ENCODE data around the gene AFF2.

Gene AFF2

DNA sequence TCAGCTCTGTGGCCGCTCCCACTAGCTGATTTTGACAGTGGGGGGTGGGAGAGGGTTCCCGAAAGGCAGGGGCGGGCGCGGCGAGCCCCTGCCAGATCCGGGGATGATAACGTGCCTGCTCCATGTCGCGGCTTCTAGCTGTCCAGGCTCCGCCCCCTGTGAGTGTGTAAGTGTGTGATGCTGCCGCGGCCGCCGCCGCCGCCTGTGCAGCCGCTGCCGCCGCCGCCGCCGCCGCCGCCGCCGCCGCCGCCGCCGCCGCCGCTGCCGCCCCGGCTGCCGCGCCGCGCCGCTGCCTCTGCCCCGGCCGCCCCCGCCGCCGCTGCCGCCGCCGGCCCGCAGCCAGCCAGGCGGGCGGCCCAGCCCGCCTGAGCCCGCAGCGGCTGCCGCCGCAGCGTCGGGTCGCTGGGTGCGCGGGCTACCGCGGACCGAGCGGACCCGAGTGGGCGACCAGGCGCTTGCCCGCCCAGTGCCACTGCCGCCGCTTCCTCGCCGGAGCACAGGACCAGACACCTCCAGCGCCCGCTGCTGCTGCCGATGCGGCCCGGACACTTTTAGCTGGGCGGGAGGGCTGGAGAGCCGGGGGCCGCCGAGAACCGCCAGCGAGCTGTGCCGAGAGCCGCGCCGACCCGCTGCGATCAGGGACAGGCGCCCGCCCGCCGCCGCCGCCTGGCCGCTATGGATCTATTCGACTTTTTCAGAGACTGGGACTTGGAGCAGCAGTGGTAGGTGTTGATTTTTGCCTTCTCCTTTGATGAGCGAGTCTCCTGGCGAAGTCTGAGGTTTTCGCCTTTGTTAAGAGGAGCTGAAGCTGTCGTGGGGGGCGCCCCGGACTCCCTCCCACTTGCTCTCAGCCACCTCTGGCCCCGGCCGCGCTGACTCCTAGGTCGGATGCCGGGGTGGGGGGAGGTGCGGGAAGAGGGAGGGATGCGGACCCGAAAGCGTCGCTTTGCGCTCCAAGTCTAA, at the start of gene AFF2:
Gene AFF2, plus strand, starts transcription at position 195 of the 963 bp plus-strand sequence. Its CDS starts 481 bp downstream, at position 676.
- peak; percentile 33 for DNase-seq (ENCODE audit: low spot score)

DNA sequence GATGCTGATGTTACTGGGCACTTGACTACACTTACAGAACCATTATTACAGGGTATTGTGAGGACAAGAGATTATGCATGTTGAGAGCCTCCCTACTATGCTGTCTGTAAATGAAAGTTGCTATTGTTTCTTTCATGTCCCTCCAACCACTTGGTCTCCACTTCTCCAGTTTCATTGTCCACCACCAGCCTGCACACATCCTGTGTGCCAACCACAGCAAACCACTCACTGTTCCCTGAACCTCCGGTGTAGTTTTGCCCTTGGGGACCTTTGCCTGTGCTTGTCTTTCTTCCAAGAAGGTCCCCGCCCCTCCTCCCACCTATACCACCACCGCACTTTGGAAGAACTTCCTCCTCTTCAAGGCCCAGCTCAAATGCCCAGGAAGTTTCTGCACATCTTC, 43.1 kb upstream of the AFF2 start:
- no peak for DNase-seq (ENCODE audit: low spot score)

GRCh38 chrX:148459343-148459742, 41.1 kb upstream of the AFF2 start:
- DNase-seq (ENCODE audit: low spot score): no peak

DNA sequence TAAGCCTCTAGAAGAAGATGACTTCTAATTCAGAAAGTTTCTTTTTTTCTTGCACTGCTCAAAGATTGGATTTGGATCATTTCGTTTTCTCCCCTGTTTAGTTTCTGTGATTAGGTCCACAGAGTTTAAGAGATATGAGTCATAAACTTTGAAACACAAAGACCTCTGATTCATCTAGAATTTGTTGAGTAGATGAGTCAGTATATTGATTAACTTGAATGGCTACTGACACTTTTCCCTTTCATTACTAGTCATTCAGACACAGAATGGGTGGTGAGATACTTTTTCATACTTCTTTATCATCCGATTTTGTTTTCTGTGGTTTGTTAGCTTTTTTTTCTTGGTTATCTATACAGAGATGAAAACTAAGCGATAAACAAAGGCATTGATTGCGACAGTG, 34.1 kb upstream of the AFF2 start:
- no peak for DNase-seq (ENCODE audit: low spot score)

DNA sequence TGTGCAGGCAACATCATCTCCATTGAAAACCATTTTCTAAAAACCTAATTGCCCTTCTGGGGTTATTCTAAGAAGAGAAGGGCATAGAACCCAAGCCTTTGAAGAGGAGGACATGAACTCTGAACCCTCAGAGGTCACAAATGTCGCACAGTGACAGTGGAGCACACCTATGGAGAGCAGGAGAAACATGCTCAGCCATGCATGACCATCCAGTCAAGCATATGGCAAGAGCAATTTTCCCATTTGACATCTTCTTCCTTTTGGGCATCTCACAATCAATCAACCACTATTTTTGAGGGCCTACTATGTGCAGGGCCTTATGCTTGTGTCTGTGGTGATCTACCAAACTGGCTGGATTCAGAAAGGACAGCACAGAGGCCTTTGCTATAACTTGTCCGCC, 30.1 kb upstream of the AFF2 start:
- DNase-seq (ENCODE audit: low spot score): no peak

DNA sequence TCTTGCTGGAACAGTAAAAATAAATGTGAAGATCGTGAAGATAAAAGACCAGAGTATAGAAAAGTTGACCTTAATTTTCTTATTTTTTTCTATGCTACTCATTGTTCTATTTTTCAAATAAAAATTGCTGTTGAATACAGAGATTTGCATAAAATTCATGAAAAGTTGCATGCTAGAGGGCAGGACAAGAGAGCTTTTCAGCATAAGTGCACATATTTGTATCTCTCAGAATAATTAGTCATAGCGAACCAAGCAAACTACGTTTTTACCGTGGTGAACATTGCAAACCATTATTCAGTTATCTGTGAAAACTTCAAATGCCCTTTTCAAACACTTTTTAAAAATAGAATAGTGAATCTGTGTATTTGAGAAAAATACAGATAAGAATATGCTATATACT, 26.4 kb upstream of the AFF2 start:
- no peak for DNase-seq (ENCODE audit: low spot score)

- DNase-seq (ENCODE audit: low spot score): no peak
These were observed 8.4 kb upstream of the AFF2 start for GRCh38 chrX:148492057-148492456.

DNA sequence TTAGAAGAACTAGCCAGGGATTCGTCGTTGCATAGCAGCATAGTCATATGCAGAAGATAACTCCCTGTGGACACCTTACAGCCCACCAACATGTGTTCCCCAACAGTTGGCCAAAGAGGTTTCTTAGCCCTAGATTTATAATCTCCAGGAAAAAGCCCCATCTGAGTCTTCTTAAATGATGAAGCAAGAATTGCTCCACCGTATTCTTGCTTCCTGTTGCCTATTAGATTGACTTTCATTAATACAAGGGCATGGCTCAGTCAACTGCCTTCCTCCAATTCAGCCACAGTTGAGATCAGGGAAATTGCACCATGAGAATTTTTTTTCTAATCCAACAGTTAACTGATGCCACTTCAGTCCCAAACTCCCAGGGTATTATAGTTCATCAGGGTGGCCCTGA, 5.2 kb upstream of the AFF2 start:
- no peak for DNase-seq (ENCODE audit: low spot score)

- DNase-seq (ENCODE audit: low spot score): no peak
These were observed 2.4 kb upstream of the AFF2 start for GRCh38 chrX:148498067-148498466.

DNA sequence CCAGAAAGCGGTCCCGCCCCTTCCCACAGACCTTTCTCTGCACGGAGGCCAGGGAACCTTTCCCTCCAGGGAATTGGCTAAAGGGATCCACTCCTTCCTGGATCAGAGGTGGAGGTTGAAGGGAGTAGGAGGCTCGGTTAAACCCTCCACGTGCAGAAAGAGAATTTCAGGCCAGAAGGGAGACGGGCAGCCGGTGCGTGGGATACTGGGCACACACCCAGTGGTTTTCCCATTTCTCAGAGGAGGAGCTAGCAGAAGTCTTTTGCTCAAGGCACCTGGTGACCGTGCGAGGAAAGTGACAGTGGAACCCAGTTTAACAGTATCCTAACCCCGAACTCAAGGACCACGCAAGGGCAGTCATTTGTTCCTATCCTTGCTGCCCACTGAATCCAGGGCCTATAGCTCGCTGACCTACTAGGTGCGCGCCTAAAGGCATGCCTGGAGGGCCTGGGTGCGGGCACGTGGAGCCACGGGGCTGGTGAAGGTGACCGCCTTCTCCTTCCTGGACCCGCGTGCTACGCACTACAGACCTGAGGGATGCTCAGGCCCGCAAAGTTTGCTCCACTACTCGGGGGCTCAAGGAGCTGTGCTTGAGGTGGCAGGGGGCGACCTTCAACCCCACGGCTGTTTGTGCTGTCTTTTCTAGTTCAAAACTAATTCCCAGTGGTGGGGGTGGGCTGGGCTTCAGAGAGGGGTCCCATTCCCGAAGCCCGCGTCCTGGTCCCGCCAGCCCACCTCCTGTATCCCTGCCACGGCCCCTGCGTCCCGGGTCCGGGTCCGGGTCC, 587 bp upstream of the AFF2 start:
- no peak for DNase-seq (ENCODE audit: low spot score)

GRCh38 chrX:148501386-148502066, 1.1 kb downstream of the AFF2 start:
- peak; percentile 20 for DNase-seq (ENCODE audit: low spot score)

- no peak for DNase-seq (ENCODE audit: low spot score)
These were observed 4.1 kb downstream of the AFF2 start for GRCh38 chrX:148504506-148504905.

DNA sequence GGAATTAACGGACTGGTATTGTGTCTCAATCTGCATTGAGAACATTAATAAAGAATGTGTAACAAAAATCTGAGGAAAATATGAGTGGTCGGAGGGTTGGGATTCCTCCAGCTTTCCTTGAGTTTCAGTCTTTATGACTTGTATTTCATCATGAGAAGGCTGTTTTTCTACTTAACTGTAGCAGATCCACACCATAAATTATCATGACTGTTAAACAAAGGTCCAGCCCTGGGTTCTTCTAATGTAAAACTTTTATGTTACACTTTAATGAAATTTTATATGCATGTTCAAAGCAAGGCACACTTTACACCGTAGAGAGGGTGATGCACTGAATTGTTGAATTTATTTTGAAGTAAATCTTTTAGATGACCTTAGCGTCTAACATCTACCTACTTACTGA, 7.0 kb downstream of the AFF2 start:
- DNase-seq (ENCODE audit: low spot score): no peak

GRCh38 chrX:148512453-148512852, 12.0 kb downstream of the AFF2 start:
- DNase-seq (ENCODE audit: low spot score): no peak

DNA sequence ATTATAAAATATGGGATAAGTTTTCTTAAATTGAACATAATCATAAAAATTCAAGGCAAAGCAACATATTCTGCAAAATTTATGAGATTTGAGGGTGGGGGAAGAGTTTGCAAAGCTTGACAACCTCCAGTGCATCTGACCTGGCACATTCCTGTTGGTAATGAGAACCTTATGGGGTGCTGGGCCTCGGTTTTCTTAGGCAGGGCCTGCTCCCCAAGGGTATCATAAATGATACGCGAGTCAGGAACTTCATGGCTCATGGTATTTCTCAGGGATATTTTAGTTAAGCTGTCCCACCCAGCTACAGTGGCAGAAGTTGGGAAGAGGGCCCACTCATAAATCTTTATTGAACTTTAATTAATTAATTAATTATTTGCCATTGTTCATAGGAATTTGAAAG, 13.2 kb downstream of the AFF2 start:
- no peak for DNase-seq (ENCODE audit: low spot score)

GRCh38 chrX:148517176-148517575, 16.8 kb downstream of the AFF2 start:
- no peak for DNase-seq (ENCODE audit: low spot score)

DNA sequence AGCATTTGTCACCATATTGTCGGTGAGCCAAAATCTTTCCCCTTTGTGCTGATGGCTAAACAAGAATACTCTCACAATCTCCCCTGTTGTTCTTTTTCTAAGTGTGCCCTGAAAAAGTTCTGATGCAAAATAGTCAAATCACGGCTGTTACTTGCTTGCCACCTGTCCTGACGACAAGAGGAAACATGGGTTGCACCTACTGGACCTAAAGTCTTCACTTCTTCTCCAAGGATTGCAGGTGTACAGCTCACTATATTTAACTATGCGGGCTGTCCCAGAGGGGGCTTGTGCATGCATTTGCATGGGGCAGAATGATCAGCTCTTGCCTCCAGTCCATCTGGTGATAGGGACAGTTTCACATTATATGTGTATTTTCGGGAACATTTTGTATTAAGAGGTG, 21.6 kb downstream of the AFF2 start:
- DNase-seq (ENCODE audit: low spot score): no peak

GRCh38 chrX:148523303-148524080, 23.1 kb downstream of the AFF2 start:
- DNase-seq (ENCODE audit: low spot score): no peak

GRCh38 chrX:148530464-148531077, 30.2 kb downstream of the AFF2 start:
- no peak for DNase-seq (ENCODE audit: low spot score)

GRCh38 chrX:148534291-148534690, 33.9 kb downstream of the AFF2 start:
- no peak for DNase-seq (ENCODE audit: low spot score)

DNA sequence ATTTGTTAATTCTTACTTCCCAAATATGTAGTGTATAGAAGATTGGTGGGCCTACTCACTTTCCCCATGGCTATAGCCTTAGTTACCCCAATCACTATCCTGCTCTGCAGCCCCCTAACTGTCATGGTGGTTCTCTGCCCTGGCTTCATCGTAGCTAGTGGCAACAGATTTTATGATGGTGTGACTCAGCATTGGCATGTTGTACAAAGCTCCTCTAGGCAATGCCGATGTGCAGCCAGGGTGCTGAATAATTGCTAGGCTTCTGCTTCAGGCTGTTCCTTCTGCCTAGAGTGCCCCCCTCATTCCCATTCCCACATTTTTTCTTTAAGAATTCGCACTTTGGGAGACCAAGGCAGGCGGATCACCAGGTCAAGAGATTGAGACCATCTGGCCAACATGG, 35.2 kb downstream of the AFF2 start:
- no peak for DNase-seq (ENCODE audit: low spot score)
